Measurements from ENCODE around the gene C22orf39.

Gene C22orf39

DNA sequence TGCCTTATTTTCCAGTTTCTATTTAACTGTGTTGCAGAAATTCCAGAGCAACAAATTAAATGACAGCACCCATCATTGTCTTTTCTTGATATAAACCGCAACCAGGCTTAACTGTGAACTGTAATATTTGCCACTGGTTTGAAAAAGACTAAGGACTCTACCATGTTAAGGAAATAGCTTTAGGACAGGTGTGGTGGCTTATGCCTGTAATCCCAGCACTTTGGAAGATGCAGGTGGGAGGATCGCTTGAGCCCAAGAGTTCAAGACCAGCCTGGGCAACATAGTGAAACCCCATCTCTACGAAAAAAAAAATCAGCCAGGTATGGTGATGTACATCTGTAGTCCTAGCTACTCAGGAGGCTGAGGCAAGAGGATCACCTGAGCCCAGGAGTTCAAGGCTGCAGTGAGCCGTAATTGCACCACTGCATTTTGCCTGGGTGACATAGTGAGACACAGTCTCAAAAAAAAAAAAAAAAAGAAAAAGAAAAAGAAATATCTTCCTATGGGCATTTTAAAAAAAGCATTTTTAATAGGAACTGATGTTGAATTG is 44.8 kb downstream of the C22orf39 start:
- H3K9me3 ChIP-seq (ENCODE audit: insufficient read depth, low read length) = no peaks in the 10 kb centered on the region
- no peak for DNase-seq (ENCODE audit: low read depth, low spot score)
- peaks cover 72% of the 10 kb centered on the region for H3K36me3 ChIP-seq (ENCODE audit: insufficient read depth, insufficient read length, low read length)
- no peak overlapping the region for H3K4me3 ChIP-seq (ENCODE audit: insufficient read length, low read depth)
- TF ChIP-seq SUZ12 (IDR thresholded peaks at IDR 0.05; ENCODE audit: extremely low read depth, insufficient read depth, insufficient read length) (no peak), ZNF274 (IDR thresholded peaks at IDR 0.05; ENCODE audit: low read depth, low read length) (no peak), YY1 (IDR thresholded peaks at IDR 0.05; ENCODE audit: insufficient read depth, insufficient read length) (no peak)
- H3K4me1 ChIP-seq (ENCODE audit: insufficient read depth, insufficient read length) = no peaks in the 10 kb centered on the region
- H3K27me3 ChIP-seq (ENCODE audit: insufficient read depth, insufficient read length) = no peaks in the 10 kb centered on the region
- H3K9ac ChIP-seq (ENCODE audit: insufficient read length, low read depth) = no peak overlapping the region

DNA sequence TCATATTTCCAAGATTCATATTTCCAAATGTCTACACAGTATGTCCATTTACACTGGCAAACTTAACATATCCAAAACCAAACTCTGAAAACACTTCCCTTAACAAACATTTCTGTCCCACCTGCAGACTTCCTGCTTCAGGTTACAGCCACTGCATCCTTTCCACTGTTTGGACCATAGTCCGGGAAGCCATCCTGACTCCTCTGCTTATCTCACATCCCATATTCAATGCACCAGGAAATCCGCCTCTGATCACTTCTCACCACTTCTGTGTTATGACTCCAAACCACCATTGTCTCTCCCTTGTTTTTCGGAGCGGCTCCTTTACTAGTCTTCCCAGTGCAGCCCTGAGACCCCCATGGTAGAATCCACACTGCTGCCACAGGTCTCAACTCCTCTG is 46.0 kb downstream of the C22orf39 start:
- H3K9me3 ChIP-seq (ENCODE audit: insufficient read depth, low read length) = no peaks in the 10 kb centered on the region
- H3K9ac ChIP-seq (ENCODE audit: insufficient read length, low read depth) = no peak overlapping the region
- no peak for TF ChIP-seq YY1 (IDR thresholded peaks at IDR 0.05; ENCODE audit: insufficient read depth, insufficient read length)
- H3K4me3 ChIP-seq (ENCODE audit: insufficient read length, low read depth) = no peak overlapping the region
- H3K4me1 ChIP-seq (ENCODE audit: insufficient read depth, insufficient read length) = no peaks in the 10 kb centered on the region
- H3K36me3 ChIP-seq (ENCODE audit: insufficient read depth, insufficient read length, low read length) = peaks cover 73% of the 10 kb centered on the region
- no peaks in the 10 kb centered on the region for H3K27me3 ChIP-seq (ENCODE audit: insufficient read depth, insufficient read length)
- no peak for DNase-seq (ENCODE audit: low read depth, low spot score)

GRCh38 chr22:19400881-19401280 is 46.6 kb downstream of the C22orf39 start:
- no peak for TF ChIP-seq YY1 (IDR thresholded peaks at IDR 0.05; ENCODE audit: insufficient read depth, insufficient read length)
- no peak for TF ChIP-seq ZNF274 (IDR thresholded peaks at IDR 0.05; ENCODE audit: low read depth, low read length)
- TF ChIP-seq SUZ12 (IDR thresholded peaks at IDR 0.05; ENCODE audit: extremely low read depth, insufficient read depth, insufficient read length) = no peak
- Histone ChIP-seq H3K36me3 (ENCODE audit: insufficient read depth, insufficient read length, low read length) (peaks cover 72% of the 10 kb centered on the region), H3K27me3 (ENCODE audit: insufficient read depth, insufficient read length) (no peaks in the 10 kb centered on the region), H3K4me1 (ENCODE audit: insufficient read depth, insufficient read length) (no peaks in the 10 kb centered on the region), H3K9me3 (ENCODE audit: insufficient read depth, low read length) (no peaks in the 10 kb centered on the region), H3K9ac (ENCODE audit: insufficient read length, low read depth) (no peak overlapping the region), H3K4me3 (ENCODE audit: insufficient read length, low read depth) (no peak overlapping the region)
- DNase-seq (ENCODE audit: low read depth, low spot score) = no peak

GRCh38 chr22:19398652-19399051 is 48.9 kb downstream of the C22orf39 start:
- no peak for DNase-seq (ENCODE audit: low read depth, low spot score)
- H3K27me3 ChIP-seq (ENCODE audit: insufficient read depth, insufficient read length) = no peaks in the 10 kb centered on the region
- TF ChIP-seq YY1 (IDR thresholded peaks at IDR 0.05; ENCODE audit: insufficient read depth, insufficient read length) = no peak
- TF ChIP-seq SUZ12 (IDR thresholded peaks at IDR 0.05; ENCODE audit: extremely low read depth, insufficient read depth, insufficient read length) = no peak
- no peak for TF ChIP-seq ZNF274 (IDR thresholded peaks at IDR 0.05; ENCODE audit: low read depth, low read length)
- H3K4me1 ChIP-seq (ENCODE audit: insufficient read depth, insufficient read length) = no peaks in the 10 kb centered on the region
- no peaks in the 10 kb centered on the region for H3K9me3 ChIP-seq (ENCODE audit: insufficient read depth, low read length)
- H3K4me3 ChIP-seq (ENCODE audit: insufficient read length, low read depth) = no peak overlapping the region
- H3K36me3 ChIP-seq (ENCODE audit: insufficient read depth, insufficient read length, low read length) = peaks cover 75% of the 10 kb centered on the region
- H3K9ac ChIP-seq (ENCODE audit: insufficient read length, low read depth) = no peak overlapping the region

GRCh38 chr22:19398206-19398605 is 49.3 kb downstream of the C22orf39 start:
- H3K9ac ChIP-seq (ENCODE audit: insufficient read length, low read depth) = no peak overlapping the region
- TF ChIP-seq SUZ12 (IDR thresholded peaks at IDR 0.05; ENCODE audit: extremely low read depth, insufficient read depth, insufficient read length) (no peak), YY1 (IDR thresholded peaks at IDR 0.05; ENCODE audit: insufficient read depth, insufficient read length) (no peak), ZNF274 (IDR thresholded peaks at IDR 0.05; ENCODE audit: low read depth, low read length) (no peak)
- no peaks in the 10 kb centered on the region for H3K4me1 ChIP-seq (ENCODE audit: insufficient read depth, insufficient read length)
- no peaks in the 10 kb centered on the region for H3K9me3 ChIP-seq (ENCODE audit: insufficient read depth, low read length)
- H3K27me3 ChIP-seq (ENCODE audit: insufficient read depth, insufficient read length) = no peaks in the 10 kb centered on the region
- no peak overlapping the region for H3K4me3 ChIP-seq (ENCODE audit: insufficient read length, low read depth)
- no peak for DNase-seq (ENCODE audit: low read depth, low spot score)
- peaks cover 76% of the 10 kb centered on the region for H3K36me3 ChIP-seq (ENCODE audit: insufficient read depth, insufficient read length, low read length)

GRCh38 chr22:19397734-19398104 is 49.8 kb downstream of the C22orf39 start:
- DNase-seq (ENCODE audit: low read depth, low spot score) = no peak
- H3K9ac ChIP-seq (ENCODE audit: insufficient read length, low read depth) = no peak overlapping the region
- no peak overlapping the region for H3K4me3 ChIP-seq (ENCODE audit: insufficient read length, low read depth)
- no peaks in the 10 kb centered on the region for H3K9me3 ChIP-seq (ENCODE audit: insufficient read depth, low read length)
- no peaks in the 10 kb centered on the region for H3K4me1 ChIP-seq (ENCODE audit: insufficient read depth, insufficient read length)
- no peaks in the 10 kb centered on the region for H3K27me3 ChIP-seq (ENCODE audit: insufficient read depth, insufficient read length)
- TF ChIP-seq SUZ12 (IDR thresholded peaks at IDR 0.05; ENCODE audit: extremely low read depth, insufficient read depth, insufficient read length) (no peak), ZNF274 (IDR thresholded peaks at IDR 0.05; ENCODE audit: low read depth, low read length) (no peak), YY1 (IDR thresholded peaks at IDR 0.05; ENCODE audit: insufficient read depth, insufficient read length) (no peak)
- peaks cover 79% of the 10 kb centered on the region for H3K36me3 ChIP-seq (ENCODE audit: insufficient read depth, insufficient read length, low read length)

GRCh38 chr22:19396934-19397733 is 50.4 kb downstream of the C22orf39 start:
- Histone ChIP-seq H3K9ac (ENCODE audit: insufficient read length, low read depth) (no peak overlapping the region), H3K4me1 (ENCODE audit: insufficient read depth, insufficient read length) (no peaks in the 10 kb centered on the region), H3K9me3 (ENCODE audit: insufficient read depth, low read length) (no peaks in the 10 kb centered on the region), H3K27me3 (ENCODE audit: insufficient read depth, insufficient read length) (no peaks in the 10 kb centered on the region), H3K36me3 (ENCODE audit: insufficient read depth, insufficient read length, low read length) (peaks cover 85% of the 10 kb centered on the region), H3K4me3 (ENCODE audit: insufficient read length, low read depth) (no peak overlapping the region)
- no peak for TF ChIP-seq ZNF274 (IDR thresholded peaks at IDR 0.05; ENCODE audit: low read depth, low read length)
- TF ChIP-seq SUZ12 (IDR thresholded peaks at IDR 0.05; ENCODE audit: extremely low read depth, insufficient read depth, insufficient read length) = no peak
- TF ChIP-seq YY1 (IDR thresholded peaks at IDR 0.05; ENCODE audit: insufficient read depth, insufficient read length) = no peak
- no peak for DNase-seq (ENCODE audit: low read depth, low spot score)

All from NT2/D1 (cell line).